NCI-H748 (cell line): Measurements from ENCODE around the gene DENND6B.

Experiments used
- DNase-seq: peaks from one replicate; lab custom pipeline; 2025; ENCODE audit not compliant: unreplicated experiment; lab: John Stamatoyannopoulos, UW

Gene DENND6B

DNA sequence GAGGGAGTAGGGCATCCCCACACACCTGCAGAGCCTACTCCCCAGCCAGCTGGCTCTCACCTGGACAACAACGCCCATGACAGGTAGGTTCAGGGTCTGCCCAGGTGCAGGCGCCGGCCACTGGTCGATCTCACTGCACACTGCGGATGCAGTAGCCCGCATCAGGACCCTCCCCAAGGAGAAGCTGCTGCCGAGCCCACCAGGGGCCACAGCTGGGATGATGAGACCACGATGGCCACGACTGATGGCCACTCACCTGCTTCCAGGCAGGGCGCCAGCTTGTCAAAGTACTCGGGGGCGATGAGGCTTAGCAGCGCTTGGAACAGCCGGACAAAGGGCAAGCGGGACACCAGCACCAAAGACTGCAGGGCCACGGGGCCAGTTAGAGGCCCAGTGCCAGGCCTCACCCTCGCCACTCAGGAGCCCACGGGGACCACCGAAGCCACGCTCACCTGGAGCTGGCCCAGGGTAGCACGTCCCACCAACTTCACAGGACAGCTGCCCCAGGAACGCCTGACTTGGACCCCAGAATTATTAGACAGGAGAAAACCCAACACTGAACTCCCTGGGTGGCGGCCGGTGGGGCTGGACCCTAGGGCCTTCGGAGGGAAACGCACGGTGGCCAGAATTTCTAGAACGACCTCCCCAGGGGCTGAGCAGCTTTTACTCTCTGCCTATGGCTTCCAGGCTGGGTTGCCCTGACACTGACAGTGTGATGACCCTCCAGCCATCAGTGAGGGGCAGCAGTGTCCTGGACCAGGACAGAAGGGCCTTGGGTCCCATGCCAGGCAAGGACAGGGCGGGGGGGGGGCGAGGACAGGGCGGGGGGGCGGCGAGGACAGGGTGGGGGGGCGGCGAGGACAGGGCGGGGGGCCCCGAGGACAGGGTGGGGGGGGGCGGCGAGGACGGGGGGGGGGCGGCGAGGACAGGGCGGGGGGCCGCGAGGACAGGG, 10.4 kb downstream of the DENND6B start:
- no peak for DNase-seq

- no peak for DNase-seq
Measured at GRCh38 chr22:50315289-50316113, 11.3 kb downstream of the DENND6B start.

GRCh38 chr22:50314455-50315288, 12.1 kb downstream of the DENND6B start:
- no peak for DNase-seq

GRCh38 chr22:50314081-50314454, 12.7 kb downstream of the DENND6B start:
- no peak for DNase-seq

- DNase-seq = no peak
Measured at GRCh38 chr22:50313600-50313999, 13.2 kb downstream of the DENND6B start.

- no peak for DNase-seq
Measured at GRCh38 chr22:50313021-50313420, 13.8 kb downstream of the DENND6B start.

DNA sequence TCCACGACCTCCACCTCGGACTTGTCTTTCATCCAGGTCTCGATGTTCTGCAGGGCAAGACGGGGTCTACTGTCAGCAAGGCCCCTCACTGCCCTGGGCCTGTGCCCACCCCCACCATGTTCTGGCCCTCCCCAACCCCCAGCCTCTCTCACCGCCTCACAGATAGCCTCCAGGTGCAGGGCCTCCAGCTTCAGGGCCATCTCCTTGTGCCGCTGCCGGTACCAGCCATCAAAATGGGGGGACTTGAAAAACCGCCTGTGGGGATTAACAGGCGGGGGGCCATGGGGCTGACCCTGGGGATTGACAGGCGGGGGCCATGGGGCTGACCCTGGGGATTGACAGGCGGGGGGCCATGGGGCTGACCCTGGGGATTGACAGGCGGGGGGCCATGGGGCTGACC, 14.4 kb downstream of the DENND6B start:
- DNase-seq = no peak

DNA sequence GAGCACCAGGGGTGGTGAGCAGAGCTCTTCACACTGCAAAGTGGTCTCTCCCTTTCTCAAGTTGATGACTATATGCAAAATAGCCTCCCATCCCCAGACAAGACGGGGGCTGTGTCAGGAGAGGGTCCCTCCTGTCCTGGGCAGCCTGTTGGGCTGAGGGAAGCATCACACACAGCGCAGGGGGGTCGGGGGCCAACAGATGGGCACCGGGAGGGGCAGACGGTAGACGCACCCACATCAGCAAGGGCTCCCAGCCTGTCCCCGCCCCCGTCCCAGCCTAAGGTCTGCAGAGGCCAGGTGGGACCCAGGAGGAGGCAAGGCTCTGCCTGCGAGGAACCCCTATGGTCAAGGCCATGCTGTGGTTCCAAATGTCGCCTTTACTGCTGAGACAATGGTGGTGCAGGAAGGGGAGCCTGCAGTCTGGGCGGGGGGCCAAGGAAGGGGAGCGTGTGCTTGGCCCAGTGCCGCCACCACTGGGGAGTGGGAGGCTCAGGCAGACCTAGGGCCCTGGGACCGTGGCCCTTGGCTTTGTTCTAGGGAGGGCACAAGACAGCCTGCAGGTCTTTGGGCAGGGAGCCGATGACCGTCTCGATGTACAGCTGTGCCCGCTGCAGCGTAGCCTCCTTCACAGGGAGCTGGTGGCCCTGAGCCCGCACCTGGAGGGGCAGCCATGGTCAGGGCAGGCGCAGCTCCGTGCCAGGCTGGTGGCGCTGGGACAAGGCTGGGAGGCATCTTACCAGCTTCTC, 15.0 kb downstream of the DENND6B start:
- no peak for DNase-seq

GRCh38 chr22:50310949-50311444, 15.8 kb downstream of the DENND6B start:
- DNase-seq = no peak

DNA sequence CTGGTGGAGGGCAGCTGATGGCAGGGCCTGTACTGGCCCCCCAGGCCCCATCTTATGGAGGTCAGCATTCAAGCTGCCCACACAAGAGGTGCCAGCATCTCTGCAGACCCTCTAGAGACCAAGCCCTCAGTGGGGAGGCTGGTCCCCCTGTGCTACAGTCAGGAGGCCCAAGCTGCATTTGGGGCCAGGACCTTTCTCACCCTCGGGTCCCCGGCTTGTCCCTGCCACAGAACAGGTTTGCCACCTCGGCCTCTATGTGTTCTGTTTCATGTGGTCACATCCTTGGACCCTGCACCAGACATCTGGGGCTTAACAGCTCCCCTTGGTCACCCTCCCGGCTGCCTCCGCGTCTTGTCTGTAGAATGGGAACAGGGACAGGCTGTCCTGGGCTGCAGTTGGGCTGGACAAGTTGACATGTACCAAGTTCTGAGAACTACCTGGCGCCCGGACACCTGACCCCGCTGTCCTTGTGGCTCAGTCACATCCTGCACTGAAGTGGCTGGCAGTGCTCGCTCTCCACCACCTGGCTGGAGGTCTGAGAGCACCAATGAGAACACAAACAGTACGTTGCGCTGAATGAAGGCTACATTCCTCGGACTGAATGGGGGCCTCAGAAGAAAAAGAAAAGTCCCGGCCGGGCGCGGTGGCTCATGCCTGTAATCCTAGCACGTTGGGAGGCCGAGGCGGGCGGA, 16.6 kb downstream of the DENND6B start:
- no peak for DNase-seq

DNA sequence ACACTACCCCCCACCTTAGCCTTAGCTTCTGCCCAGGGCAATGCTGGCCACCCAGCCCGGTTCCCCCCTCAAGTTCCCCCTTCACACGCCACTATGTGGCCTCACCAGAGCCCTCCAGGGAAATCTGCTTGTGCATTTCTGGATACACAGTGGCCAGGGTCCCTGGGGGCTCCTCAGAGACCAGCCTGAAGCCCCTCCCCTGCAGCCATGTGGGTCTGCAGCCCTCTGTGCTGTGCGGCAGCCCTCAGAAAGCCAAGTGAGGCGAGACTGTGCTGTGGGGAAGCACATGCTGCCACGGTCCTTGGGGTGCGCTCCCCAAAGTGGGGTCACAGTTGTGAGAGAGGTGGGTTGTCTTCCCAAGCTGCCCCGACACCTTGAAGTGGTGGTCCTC, 17.2 kb downstream of the DENND6B start:
- no peak for DNase-seq

- no peak for DNase-seq
Measured at GRCh38 chr22:50308986-50309600, 17.7 kb downstream of the DENND6B start.

- DNase-seq = no peak
Measured at GRCh38 chr22:50308597-50308935, 18.2 kb downstream of the DENND6B start.

GRCh38 chr22:50307890-50308596, 18.8 kb downstream of the DENND6B start:
- DNase-seq = no peak

- peak; percentile 93 for DNase-seq
Measured at GRCh38 chr22:50306753-50307749, 19.8 kb downstream of the DENND6B start, which contains the start of gene PLXNB2. PLXNB2 (minus strand) TSS chr22:50307646; CDS start chr22:50290584, 17,062 bp downstream.

GRCh38 chr22:50305923-50306566, 20.8 kb downstream of the DENND6B start:
- DNase-seq = peak; percentile 82

DNA sequence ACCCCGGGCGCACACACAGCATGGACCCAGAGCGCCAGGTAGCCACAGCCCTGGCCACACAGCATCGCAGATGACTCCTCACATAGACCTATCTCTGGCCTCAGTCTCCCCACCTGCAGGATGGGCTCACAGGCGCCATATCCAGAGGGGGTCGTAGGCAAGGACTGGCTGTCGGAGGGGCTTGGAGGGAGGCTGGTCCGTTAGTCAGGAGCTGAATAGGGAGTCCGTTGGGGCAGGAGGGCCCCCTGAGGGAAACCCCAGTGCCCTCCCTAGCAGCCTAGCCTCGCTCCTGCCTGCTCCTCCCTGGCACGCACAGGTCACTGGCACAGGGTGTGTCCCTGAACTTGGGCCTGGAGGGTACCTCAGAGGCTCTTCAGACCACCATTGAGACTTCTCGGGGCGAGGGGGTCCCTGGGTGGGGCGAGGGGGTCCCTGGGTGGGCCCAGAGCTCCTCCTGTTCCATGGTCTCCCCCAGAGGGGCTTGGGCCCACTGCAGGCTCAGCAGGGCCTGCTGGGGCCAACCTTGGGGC, 21.4 kb downstream of the DENND6B start:
- DNase-seq = no peak
